GM12891 (cell line): ENCODE measurements around the gene TMEM186.
"Not testable (repeated sequence)": the region's sequence is repeated elsewhere in the genome, so short reads cannot be mapped to it uniquely, and the experiment has no call there.

Experiments
- DNase-seq: peaks from one replicate; pipeline ENCODE4 v3.0.0; 2011; ENCODE audit warnings: low spot score; ENCODE audit not compliant: insufficient read length
- FAIRE-seq: peaks from 2 replicates; lab custom pipeline; 2011; peaks lifted over from hg19 to GRCh38; lab: Jason Lieb, UNC
- PAX5 ChIP-seq: IDR thresholded peaks from 2 replicates; pipeline ENCODE4 v1.6.1; 2011; ENCODE audit warnings: low read length, moderate library complexity, mild to moderate bottlenecking; ENCODE audit not compliant: insufficient read depth, severe bottlenecking
- POLR2A ChIP-seq: IDR thresholded peaks from 2 replicates; pipeline ENCODE4 v1.6.1; 2011; ENCODE audit warnings: low read depth, low read length, control low read depth
- POLR2AphosphoS5 ChIP-seq: IDR thresholded peaks from 2 replicates; pipeline ENCODE4 v1.6.1; 2011; ENCODE audit warnings: low read depth, low read length, control low read depth
- POU2F2 ChIP-seq: IDR thresholded peaks from 2 replicates; pipeline ENCODE4 v1.6.1; 2011; ENCODE audit warnings: low read depth, mild to moderate bottlenecking, control low read depth, low read length, moderate library complexity
- SPI1 ChIP-seq: IDR thresholded peaks from 2 replicates; pipeline ENCODE4 v1.6.1; 2011; ENCODE audit warnings: low read depth, low read length, control low read depth
- TAF1 ChIP-seq: IDR thresholded peaks from 2 replicates; pipeline ENCODE4 v1.6.1; 2011; ENCODE audit warnings: low read depth, low read length, control low read depth

The TMEM186 gene

GRCh38 chr16:8795818-8796217 is 1.6 kb downstream of the TMEM186 start:
- no peak for FAIRE-seq
- no peak for DNase-seq
- TF ChIP-seq TAF1 = no peak
- no peak for TF ChIP-seq PAX5
- TF ChIP-seq POLR2A = no peak

- DNase-seq = no peak
- FAIRE-seq = no peak
Measured at GRCh38 chr16:8795091-8795490, 2.3 kb downstream of the TMEM186 start.

GRCh38 chr16:8788578-8789172 is 8.8 kb downstream of the TMEM186 start:
- FAIRE-seq (no peak), DNase-seq (no peak)
- TF ChIP-seq TAF1 (no peak), POU2F2 (no peak), PAX5 (no peak), POLR2A (no peak), POLR2AphosphoS5 (no peak), SPI1 (no peak)

More at GRCh38 chr16:8795091-8795490, 2.3 kb downstream of the TMEM186 start:
- TF ChIP-seq PAX5 (no peak), TAF1 (no peak), POU2F2 (no peak), POLR2A (no peak), POLR2AphosphoS5 (no peak), SPI1 (no peak)

- not testable (repeated sequence) for FAIRE-seq, DNase-seq
Measured at GRCh38 chr16:8786316-8786715, 11.1 kb downstream of the TMEM186 start.

- DNase-seq (no peak), FAIRE-seq (no peak)
- no peak for TF ChIP-seq POU2F2
- no peak for TF ChIP-seq PAX5
- no peak for TF ChIP-seq POLR2AphosphoS5
- TF ChIP-seq POLR2A = no peak
- no peak for TF ChIP-seq SPI1
- TF ChIP-seq TAF1 = no peak
Measured at GRCh38 chr16:8785408-8785807, 12.0 kb downstream of the TMEM186 start.

GRCh38 chr16:8782673-8783072 is 14.8 kb downstream of the TMEM186 start:
- TF ChIP-seq POU2F2 (no peak), PAX5 (no peak), POLR2A (no peak), TAF1 (no peak), SPI1 (no peak), POLR2AphosphoS5 (no peak)
- FAIRE-seq (no peak), DNase-seq (no peak)

GRCh38 chr16:8781797-8782196 is 15.6 kb downstream of the TMEM186 start:
- no peak for FAIRE-seq
- TF ChIP-seq PAX5 (no peak), POLR2AphosphoS5 (no peak), POU2F2 (no peak), SPI1 (no peak), TAF1 (no peak), POLR2A (no peak)
- DNase-seq = no peak

GRCh38 chr16:8777217-8777616 is 20.2 kb downstream of the TMEM186 start:
- TF ChIP-seq POLR2A (no peak), PAX5 (no peak)
- no peak for DNase-seq
- no peak for FAIRE-seq

- TF ChIP-seq POLR2A = no peak
- TF ChIP-seq TAF1 = no peak
- TF ChIP-seq POU2F2 = no peak
- TF ChIP-seq SPI1 = no peak
- TF ChIP-seq PAX5 = no peak
- FAIRE-seq = no peak
- DNase-seq = no peak
Measured at GRCh38 chr16:8776129-8776584, 21.3 kb downstream of the TMEM186 start.

GRCh38 chr16:8775359-8775758 is 22.1 kb downstream of the TMEM186 start:
- no peak for DNase-seq
- no peak for TF ChIP-seq SPI1
- TF ChIP-seq POU2F2 = no peak
- no peak for TF ChIP-seq POLR2AphosphoS5
- no peak for TF ChIP-seq TAF1
- no peak for TF ChIP-seq PAX5
- TF ChIP-seq POLR2A = no peak
- no peak for FAIRE-seq

- FAIRE-seq (no peak), DNase-seq (no peak)
- no peak for TF ChIP-seq POLR2A
- TF ChIP-seq POLR2AphosphoS5 = no peak
Measured at GRCh38 chr16:8774208-8774607, 23.2 kb downstream of the TMEM186 start.
